HCT116 (cell line): ENCODE measurements around the gene EXOC6B. TPM values are rescaled to one million over a fixed set of nuclear protein-coding genes. Genes with fewer than 3 reads are reported as not detected.
A peak's percentile ranks its signal among the peaks of the same experiment; 100 is the strongest.

Experiments
- ATAC-seq: fragments of 200-7000 bp; cut with Tn5 transposase; 2 replicates; pipeline ENCODE4 v1.9.1; 2020; ENCODE audit warnings: mild to moderate bottlenecking, moderate library complexity
- BruUV-seq: library from RNA; stranded (reverse); fragments of 400-500 nt; replicated peaks from 2 replicates; lab custom pipeline; 2021; lab: Mats Ljungman, UMichigan
- CTCF ChIA-PET: fragments of 300-600 bp; sonication (Branson Sonifier 250); formaldehyde crosslinking; loops from one replicate; lab custom pipeline; 2021; ENCODE audit warnings: antibody characterized with exemption; lab: Charles Lee
- POLR2A ChIA-PET: fragments of 300-600, 350-600 bp; sonication (Branson Sonifier 250); formaldehyde crosslinking; loops from one replicate; lab custom pipeline; 2021; ENCODE audit warnings: antibody characterized with exemption; lab: Charles Lee
- RAD21 ChIA-PET, 2 experiments: fragments of 300-600 bp; sonication (Branson Sonifier 250); formaldehyde crosslinking; loops; one replicate each; lab custom pipeline; 2023; ENCODE audit warnings: low total read pairs in 2 of 2; ENCODE audit not compliant: uncharacterized antibody in 2 of 2, unreplicated experiment in 2 of 2, low non-redundant PET in 1 of 2; lab: Charles Lee
- DNase-seq: peaks from one replicate; pipeline ENCODE4 v3.0.0-alpha.2; 2010; ENCODE audit warnings: low read depth, low spot score
- H2AFZ ChIP-seq: fragments of 200-600 bp; shearing (Covaris generic), sonication (generic); 2 replicates; pipeline ENCODE4 v1.6.1; 2017; ENCODE audit warnings: low read depth, mixed run types, mixed read lengths, antibody characterized with exemption, low read length; ENCODE audit not compliant: poor library complexity, severe bottlenecking
- H3K27ac ChIP-seq: 2 replicates; pipeline ENCODE4 v1.5.1; 2012; ENCODE audit warnings: low read depth, low read length
- H3K27me3 ChIP-seq: fragments of 200-600 bp; sonication (generic); 2 replicates; pipeline ENCODE4 v1.6.1; 2016; ENCODE audit warnings: mixed run types, low read length, mixed read lengths; ENCODE audit not compliant: insufficient read depth
- H3K36me3 ChIP-seq, 2 experiments: fragments of 200-500 bp in 1 of 2; fragments of 200-600 bp in 1 of 2; sonication (Bioruptor generic) in 1 of 2; sonication (generic) in 1 of 2; 2 replicates each; pipeline versions ENCODE4 v1.5.1 to v1.6.1; 2014 to 2016; ENCODE audit warnings: low read length in 2 of 2, inconsistent platforms in 1 of 2, mixed read lengths in 1 of 2, mixed run types in 1 of 2; ENCODE audit not compliant: insufficient read depth in 2 of 2, control insufficient read depth in 1 of 2
- H3K4me1 ChIP-seq, 2 experiments: fragments of 200-600 bp in 1 of 2; sonication (generic) in 1 of 2; 2 replicates each; pipeline versions ENCODE4 v1.5.1 to v1.6.1; 2012 to 2017; ENCODE audit warnings: low read length in 2 of 2, inconsistent platforms in 1 of 2, mild to moderate bottlenecking in 1 of 2, mixed read lengths in 1 of 2, mixed run types in 1 of 2, moderate library complexity in 1 of 2; ENCODE audit not compliant: insufficient read depth in 2 of 2, control insufficient read depth in 1 of 2
- H3K4me2 ChIP-seq: fragments of 200-600 bp; sonication (generic); 2 replicates; pipeline ENCODE4 v1.6.1; 2017; ENCODE audit warnings: mixed run types, low read length, mixed read lengths
- H3K4me3 ChIP-seq, 2 experiments: fragments of 200-600 bp in 1 of 2; sonication (generic) in 1 of 2; replicated peaks in 1 of 2; 2 replicates each; pipeline ENCODE4 v1.5.1; 2011 to 2016; ENCODE audit warnings: low read length in 2 of 2, control low read depth in 1 of 2, low read depth in 1 of 2, mild to moderate bottlenecking in 1 of 2, mixed read lengths in 1 of 2, mixed run types in 1 of 2
- H3K79me2 ChIP-seq: fragments of 200-600 bp; sonication (generic); 2 replicates; pipeline ENCODE4 v1.6.1; 2017; ENCODE audit warnings: mild to moderate bottlenecking, mixed run types, low read length, moderate library complexity, mixed read lengths; ENCODE audit not compliant: insufficient read depth
- H3K9ac ChIP-seq: fragments of 200-600 bp; sonication (generic); 2 replicates; pipeline ENCODE4 v1.6.1; 2016; ENCODE audit warnings: low read length, mixed read lengths
- H3K9me2 ChIP-seq: fragments of 200-600 bp; sonication (generic), shearing (Covaris generic); 2 replicates; pipeline ENCODE4 v1.6.1; 2017; ENCODE audit warnings: mixed run types, mild to moderate bottlenecking, moderate library complexity; ENCODE audit not compliant: insufficient read depth
- H3K9me3 ChIP-seq, 2 experiments: fragments of 200-500 bp in 1 of 2; fragments of 200-600 bp in 1 of 2; sonication (Bioruptor generic) in 1 of 2; sonication (generic) in 1 of 2; 2 replicates each; pipeline ENCODE4 v1.6.1; 2014 to 2017; ENCODE audit warnings: low read length in 2 of 2, mixed read lengths in 2 of 2, inconsistent platforms in 1 of 2, low read depth in 1 of 2, mild to moderate bottlenecking in 1 of 2, mixed run types in 1 of 2, moderate library complexity in 1 of 2; ENCODE audit not compliant: control insufficient read depth in 1 of 2, insufficient read depth in 1 of 2
- H4K20me1 ChIP-seq: fragments of 200-600 bp; sonication (generic), shearing (Covaris generic); 2 replicates; pipeline ENCODE4 v1.6.1; 2017; ENCODE audit warnings: mixed run types, mild to moderate bottlenecking, moderate library complexity; ENCODE audit not compliant: insufficient read depth
- CEBPB ChIP-seq: IDR thresholded peaks from 2 replicates; pipeline ENCODE4 v1.6.1; 2012; ENCODE audit warnings: low read depth
- JUND ChIP-seq: IDR thresholded peaks from 2 replicates; pipeline ENCODE4 v1.6.1; 2012
- RAD21 ChIP-seq: IDR thresholded peaks from 2 replicates; pipeline ENCODE4 v1.6.1; 2012; ENCODE audit warnings: low read depth, mild to moderate bottlenecking
- ZFX ChIP-seq: fragments of 450-650 bp; IDR thresholded peaks from 2 replicates; pipeline ENCODE4 v1.6.1; 2017
- intact Hi-C: fragments of 100-400 bp; cut with micrococcal nuclease; formaldehyde crosslinking; loops from 2 replicates; pipeline ENCODE4 v1.10.0; 2022
- total RNA-seq: library from RNA; stranded (reverse); gene quantifications from one replicate; pipeline ENCODE4 v1.2.1, GENCODE V29; 2021; ENCODE audit not compliant: unreplicated experiment
- TF ChIP-seq, protein P1 (sequence below): IDR thresholded peaks from 2 replicates; pipeline ENCODE4 v1.6.1; 2012; ENCODE audit warnings: low read depth

EXOC6B gene
- total RNA-seq, 1 experiment from 2014 or later, result 25.4 TPM

DNA sequence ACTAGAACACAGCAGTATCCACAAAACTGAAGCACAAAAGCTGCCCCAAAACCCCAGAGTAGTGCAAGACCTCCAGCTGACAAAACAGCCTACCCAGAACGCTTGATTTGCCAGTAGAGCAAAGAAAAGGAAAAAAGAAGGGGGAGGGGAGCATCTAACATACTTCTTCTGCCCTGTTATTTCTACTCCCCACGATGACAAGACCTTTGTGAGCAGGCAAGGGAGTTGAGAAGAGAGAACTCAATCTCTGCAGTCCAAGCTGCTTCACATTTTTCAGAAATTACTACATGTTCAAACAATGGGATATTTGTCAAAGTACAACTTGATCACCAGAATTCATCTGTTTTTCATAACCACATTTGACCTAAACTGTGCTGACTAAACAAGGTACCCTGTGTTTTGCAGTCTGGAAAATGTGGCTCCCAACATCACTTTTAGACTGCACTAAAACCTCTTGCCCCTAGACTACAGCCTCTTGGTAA lies 286.7 kb downstream of the EXOC6B start:
- no TSS peak for BruUV-seq
- RAD21 ChIA-PET, result interaction anchor here in 1 of 2 experiments (0.6 kb wide), 1 partner anchor 363 kb away, joined by 8 read pairs; no protein-coding TSS in a partner anchor

More for the DNA sequence above, 286.7 kb downstream of the EXOC6B start:
- CTCF ChIA-PET, result no interaction called here
- Histone ChIP-seq H3K36me3 (no peaks in the 10 kb centered on the region), H3K9me3 (no peaks in the 10 kb centered on the region), H3K4me1 (peaks cover 7 to 14% of the 10 kb centered on the region in 2 experiments), H4K20me1 (no peaks in the 10 kb centered on the region), H3K27me3 (no peaks in the 10 kb centered on the region), H3K4me2 (no peak overlapping the region), H3K9ac (no peak overlapping the region), H3K9me2 (no peaks in the 10 kb centered on the region), H3K27ac (no peak overlapping the region), H2AFZ (no peak overlapping the region), H3K4me3 (no peak overlapping the region), H3K79me2 (no peaks in the 10 kb centered on the region)
- peak; percentile 61; the same call in 1 of the 2 replicates for ATAC-seq
- POLR2A ChIA-PET, result no interaction called here
- DNase-seq, result no peak
- intact Hi-C loops, result no loop called here
- no peak for TF ChIP-seq RAD21
- no peak for TF ChIP-seq JUND
- no peak for TF ChIP-seq ZFX
- TF ChIP-seq CEBPB, result no peak
- TF ChIP-seq, protein P1, sequence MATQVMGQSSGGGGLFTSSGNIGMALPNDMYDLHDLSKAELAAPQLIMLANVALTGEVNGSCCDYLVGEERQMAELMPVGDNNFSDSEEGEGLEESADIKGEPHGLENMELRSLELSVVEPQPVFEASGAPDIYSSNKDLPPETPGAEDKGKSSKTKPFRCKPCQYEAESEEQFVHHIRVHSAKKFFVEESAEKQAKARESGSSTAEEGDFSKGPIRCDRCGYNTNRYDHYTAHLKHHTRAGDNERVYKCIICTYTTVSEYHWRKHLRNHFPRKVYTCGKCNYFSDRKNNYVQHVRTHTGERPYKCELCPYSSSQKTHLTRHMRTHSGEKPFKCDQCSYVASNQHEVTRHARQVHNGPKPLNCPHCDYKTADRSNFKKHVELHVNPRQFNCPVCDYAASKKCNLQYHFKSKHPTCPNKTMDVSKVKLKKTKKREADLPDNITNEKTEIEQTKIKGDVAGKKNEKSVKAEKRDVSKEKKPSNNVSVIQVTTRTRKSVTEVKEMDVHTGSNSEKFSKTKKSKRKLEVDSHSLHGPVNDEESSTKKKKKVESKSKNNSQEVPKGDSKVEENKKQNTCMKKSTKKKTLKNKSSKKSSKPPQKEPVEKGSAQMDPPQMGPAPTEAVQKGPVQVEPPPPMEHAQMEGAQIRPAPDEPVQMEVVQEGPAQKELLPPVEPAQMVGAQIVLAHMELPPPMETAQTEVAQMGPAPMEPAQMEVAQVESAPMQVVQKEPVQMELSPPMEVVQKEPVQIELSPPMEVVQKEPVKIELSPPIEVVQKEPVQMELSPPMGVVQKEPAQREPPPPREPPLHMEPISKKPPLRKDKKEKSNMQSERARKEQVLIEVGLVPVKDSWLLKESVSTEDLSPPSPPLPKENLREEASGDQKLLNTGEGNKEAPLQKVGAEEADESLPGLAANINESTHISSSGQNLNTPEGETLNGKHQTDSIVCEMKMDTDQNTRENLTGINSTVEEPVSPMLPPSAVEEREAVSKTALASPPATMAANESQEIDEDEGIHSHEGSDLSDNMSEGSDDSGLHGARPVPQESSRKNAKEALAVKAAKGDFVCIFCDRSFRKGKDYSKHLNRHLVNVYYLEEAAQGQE, result no peak
